Measurements from ENCODE around the gene DENND1B. TPM values are rescaled to one million over a fixed set of nuclear protein-coding genes. Genes with fewer than 3 reads are reported as not detected.
A peak's percentile ranks its signal among the peaks of the same experiment; 100 is the strongest.

DENND1B gene
- total and polyA plus RNA-seq, 9 of the 15 experiments (the other 6 are each of a cell fraction or from before 2014, with no cell fraction given): 2.1 to 12.1 (median 7.5) TPM

- ChIA-PET POLR2A (interaction anchor here (0.6 to 2.1 kb wide), 4 partner anchors 10 to 588 kb away, joined by 3 to 8 read pairs (median 3); no protein-coding TSS in a partner anchor), CTCF (ENCODE audit: low intra/inter-chr PET ratio) (no interaction called here)
- no peaks in the 10 kb centered on the region for H3K36me3 ChIP-seq (ENCODE audit: control insufficient read depth, insufficient read depth, low read length)
- no peaks in the 10 kb centered on the region for H3K4me1 ChIP-seq (replicated peaks in 1 of 2; ENCODE audit: control insufficient read depth in 2 of 2, insufficient read depth in 2 of 2, low read length in 2 of 2)
- no peak; the same call in 1 of the 3 replicates for ATAC-seq
- no TSS peak for BruUV-seq (replicated peaks)
- H4K20me1 ChIP-seq (replicated peaks; ENCODE audit: control insufficient read depth, insufficient read depth, low read length): no peaks in the 10 kb centered on the region
- no peaks in the 10 kb centered on the region for H3K9me3 ChIP-seq (replicated peaks; ENCODE audit: control insufficient read depth, insufficient read depth, low read depth, low read length)
- H3K4me2 ChIP-seq (ENCODE audit: insufficient read depth, low read length): no peak overlapping the region
- intact Hi-C loops (cut with micrococcal nuclease): no loop called here
- TF ChIP-seq ETV5 (CRISPR knock-in tag; IDR thresholded peaks at IDR 0.05; ENCODE audit: low read depth) (no peak), HES1 (IDR thresholded peaks at IDR 0.05; ENCODE audit: low read depth) (no peak), PHF8 (IDR thresholded peaks at IDR 0.05; ENCODE audit: borderline replicate concordance, low read length) (no peak), TCF15 (CRISPR knock-in tag; IDR thresholded peaks at IDR 0.05) (no peak), ZNF764 (CRISPR knock-in tag; IDR thresholded peaks at IDR 0.05; ENCODE audit: low read depth) (no peak), C11orf30 (IDR thresholded peaks at IDR 0.05; ENCODE audit: low read depth) (no peak), TAL1 (IDR thresholded peaks at IDR 0.05) (no peak), BDP1 (IDR thresholded peaks at IDR 0.05; ENCODE audit: insufficient read depth, insufficient read length) (no peak), BRF1 (IDR thresholded peaks at IDR 0.05; ENCODE audit: borderline replicate concordance, extremely low read depth, insufficient read length) (no peak), TSHZ1 (CRISPR knock-in tag; IDR thresholded peaks at IDR 0.05) (no peak), KDM1A (IDR thresholded peaks at IDR 0.05) (no peak), HMG20B (CRISPR knock-in tag; IDR thresholded peaks at IDR 0.05) (no peak), CREB1 (IDR thresholded peaks at IDR 0.05) (no peak), CREB1 (CRISPR knock-in tag; IDR thresholded peaks at IDR 0.05) (no peak), CHCHD3 (CRISPR knock-in tag; IDR thresholded peaks at IDR 0.05) (no peak)
- no peaks in the 10 kb centered on the region for H3K79me2 ChIP-seq (ENCODE audit: control insufficient read depth, insufficient read depth, low read length)
- H3K4me3 ChIP-seq: no peak overlapping the region
- H3K27ac ChIP-seq (ENCODE audit: extremely low read depth, low read depth, low read length): no peak overlapping the region
- no peaks in the 10 kb centered on the region; a peak in 2 of 5 replicates for H3K27me3 ChIP-seq (ENCODE audit: control insufficient read depth in 2 of 2, insufficient read depth in 2 of 2, low read length in 2 of 2)
- H3K9ac ChIP-seq (ENCODE audit: insufficient read depth in 1 of 2, low read depth in 2 of 2, low read length in 2 of 2): no peak overlapping the region
- no peaks in the 10 kb centered on the region for H3K9me1 ChIP-seq (ENCODE audit: control insufficient read depth, insufficient read depth, low read length)
- H2AFZ ChIP-seq (ENCODE audit: low read depth, low read length): 0 out of 2 replicates have a peak overlapping the region, but pooled peaks have one; percentile 3
- no peak for DNase-seq (ENCODE audit: extremely low read depth in 1 of 4, low spot score in 3 of 4)
- in situ Hi-C loops (cut with MboI): no loop called here
- peak; percentile 19 for FAIRE-seq
- WGBS (ENCODE audit: insufficient coverage, low coverage, missing lambda C conversion rate): 12% methylated on average over 3 of the region's 3 CpGs
Measured at GRCh38 chr1:197808880-197809279, 33.6 kb upstream of the DENND1B start.
